HFF-Myc (cell line): ENCODE results near the gene TBC1D8.

ENCODE experiments used
- DNase-seq: peaks from one replicate; pipeline ENCODE4 v3.0.0-alpha.2; 2011; ENCODE audit warnings: low read depth; ENCODE audit errors: extremely low read depth
- H3K4me3 ChIP-seq: replicated peaks from 2 replicates; pipeline ENCODE4 v1.5.1; 2011; ENCODE audit warnings: low read depth, mild to moderate bottlenecking, control low read depth, low read length
- TF ChIP-seq, protein P1 (sequence below): IDR thresholded peaks from 2 replicates; pipeline ENCODE4 v1.5.1; 2012; ENCODE audit warnings: mild to moderate bottlenecking, low read depth, low read length, control low read depth; ENCODE audit errors: missing control alignments

Gene TBC1D8

DNA sequence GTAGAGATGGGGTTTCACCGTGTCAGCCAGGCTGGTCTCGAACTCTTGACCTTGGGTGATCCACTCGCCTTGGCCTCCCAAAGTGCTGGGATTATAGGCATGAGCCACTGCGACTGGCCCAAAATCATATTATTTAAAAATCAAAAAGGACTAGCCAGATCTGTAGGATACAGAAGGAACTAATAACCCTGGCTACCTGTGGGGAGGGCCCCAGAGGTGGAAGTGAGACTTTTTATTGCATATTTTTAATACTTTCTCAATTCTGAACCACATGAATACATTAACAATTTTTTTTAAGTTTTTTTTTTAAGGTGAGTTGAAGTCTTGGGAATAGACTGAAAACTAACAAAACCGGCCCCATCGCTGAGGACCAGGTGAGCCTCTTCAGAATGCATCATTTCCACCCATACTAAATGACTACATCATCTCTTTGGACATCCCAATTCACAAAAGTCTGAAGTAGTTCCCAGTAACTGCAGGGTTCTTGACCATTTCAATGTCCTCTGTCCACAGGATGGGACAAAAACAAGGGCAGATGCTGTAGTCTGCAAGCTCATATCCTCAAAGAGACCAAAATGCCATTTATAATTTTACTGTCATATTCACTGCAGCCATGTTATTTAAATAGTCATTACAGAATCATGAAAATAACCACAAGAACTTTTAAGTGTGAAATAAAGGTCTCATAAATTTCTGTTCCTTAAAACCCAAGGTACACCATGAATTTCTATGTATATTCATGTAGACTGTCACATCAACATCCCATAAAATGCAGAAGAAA lies 127.7 kb downstream of the TBC1D8 start:
- TF ChIP-seq, protein P1, sequence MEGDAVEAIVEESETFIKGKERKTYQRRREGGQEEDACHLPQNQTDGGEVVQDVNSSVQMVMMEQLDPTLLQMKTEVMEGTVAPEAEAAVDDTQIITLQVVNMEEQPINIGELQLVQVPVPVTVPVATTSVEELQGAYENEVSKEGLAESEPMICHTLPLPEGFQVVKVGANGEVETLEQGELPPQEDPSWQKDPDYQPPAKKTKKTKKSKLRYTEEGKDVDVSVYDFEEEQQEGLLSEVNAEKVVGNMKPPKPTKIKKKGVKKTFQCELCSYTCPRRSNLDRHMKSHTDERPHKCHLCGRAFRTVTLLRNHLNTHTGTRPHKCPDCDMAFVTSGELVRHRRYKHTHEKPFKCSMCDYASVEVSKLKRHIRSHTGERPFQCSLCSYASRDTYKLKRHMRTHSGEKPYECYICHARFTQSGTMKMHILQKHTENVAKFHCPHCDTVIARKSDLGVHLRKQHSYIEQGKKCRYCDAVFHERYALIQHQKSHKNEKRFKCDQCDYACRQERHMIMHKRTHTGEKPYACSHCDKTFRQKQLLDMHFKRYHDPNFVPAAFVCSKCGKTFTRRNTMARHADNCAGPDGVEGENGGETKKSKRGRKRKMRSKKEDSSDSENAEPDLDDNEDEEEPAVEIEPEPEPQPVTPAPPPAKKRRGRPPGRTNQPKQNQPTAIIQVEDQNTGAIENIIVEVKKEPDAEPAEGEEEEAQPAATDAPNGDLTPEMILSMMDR: no peak
- no peak overlapping the region for H3K4me3 ChIP-seq
- no peak for DNase-seq

DNA sequence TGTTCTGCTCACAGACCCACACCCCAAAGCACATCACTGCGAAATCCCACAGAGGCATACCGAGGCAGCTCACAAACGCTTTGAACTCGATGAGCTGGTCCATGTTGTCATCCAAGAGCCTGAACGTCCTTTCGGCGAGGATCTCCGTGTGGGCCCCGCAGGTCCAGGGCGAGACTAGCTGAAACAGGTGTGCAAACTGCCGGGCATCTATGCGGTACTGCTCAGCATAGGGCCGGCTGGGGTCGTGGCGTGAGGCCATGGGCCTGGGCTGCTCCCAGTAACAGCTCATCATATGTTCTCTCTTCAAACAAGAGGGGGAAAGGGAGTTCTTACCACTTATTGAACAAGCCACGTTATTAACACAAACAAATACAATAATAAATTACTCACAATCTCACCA lies 129.0 kb downstream of the TBC1D8 start:
- DNase-seq: no peak
- TF ChIP-seq, protein P1: no peak
- H3K4me3 ChIP-seq: no peak overlapping the region

DNA sequence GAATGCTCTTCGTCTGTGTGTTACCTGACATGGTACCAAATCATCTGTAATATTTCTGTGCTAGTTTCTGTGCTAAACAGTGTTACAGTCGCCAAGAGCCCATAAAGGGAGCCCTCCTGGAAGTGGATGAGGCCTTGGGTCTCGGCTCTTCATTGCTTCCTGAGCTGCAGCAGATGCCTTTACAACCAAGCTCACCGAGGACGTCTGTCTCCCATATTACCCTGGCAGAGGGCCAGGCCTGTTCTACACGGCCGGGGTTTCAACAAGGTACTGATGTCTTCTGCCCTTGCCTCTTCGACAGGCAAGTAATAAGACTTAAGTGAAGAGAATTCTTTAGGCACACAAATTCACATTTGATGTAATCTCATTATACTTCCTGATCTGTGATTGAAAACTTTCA lies 132.2 kb downstream of the TBC1D8 start:
- TF ChIP-seq, protein P1: no peak
- H3K4me3 ChIP-seq: no peak overlapping the region
- DNase-seq: no peak

DNA sequence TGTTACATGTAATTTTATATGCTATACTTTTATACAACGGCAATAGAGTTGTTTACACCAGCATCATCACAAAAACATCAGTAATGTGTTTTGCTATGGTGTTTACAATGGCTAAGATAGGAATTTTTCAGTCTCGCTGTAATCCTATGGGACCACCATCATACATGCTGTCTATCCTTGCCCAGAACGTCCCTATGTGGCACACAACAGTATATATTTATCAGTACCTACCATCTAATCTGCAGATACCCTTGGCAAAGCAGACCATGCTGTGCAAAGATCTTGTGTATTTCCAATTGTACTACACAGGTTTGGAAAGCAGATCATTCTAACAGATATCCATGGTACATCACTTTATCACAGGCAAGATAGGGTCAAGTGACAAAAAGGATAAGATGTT lies 133.8 kb downstream of the TBC1D8 start:
- no peak for DNase-seq
- TF ChIP-seq, protein P1: no peak
- no peak overlapping the region for H3K4me3 ChIP-seq

DNA sequence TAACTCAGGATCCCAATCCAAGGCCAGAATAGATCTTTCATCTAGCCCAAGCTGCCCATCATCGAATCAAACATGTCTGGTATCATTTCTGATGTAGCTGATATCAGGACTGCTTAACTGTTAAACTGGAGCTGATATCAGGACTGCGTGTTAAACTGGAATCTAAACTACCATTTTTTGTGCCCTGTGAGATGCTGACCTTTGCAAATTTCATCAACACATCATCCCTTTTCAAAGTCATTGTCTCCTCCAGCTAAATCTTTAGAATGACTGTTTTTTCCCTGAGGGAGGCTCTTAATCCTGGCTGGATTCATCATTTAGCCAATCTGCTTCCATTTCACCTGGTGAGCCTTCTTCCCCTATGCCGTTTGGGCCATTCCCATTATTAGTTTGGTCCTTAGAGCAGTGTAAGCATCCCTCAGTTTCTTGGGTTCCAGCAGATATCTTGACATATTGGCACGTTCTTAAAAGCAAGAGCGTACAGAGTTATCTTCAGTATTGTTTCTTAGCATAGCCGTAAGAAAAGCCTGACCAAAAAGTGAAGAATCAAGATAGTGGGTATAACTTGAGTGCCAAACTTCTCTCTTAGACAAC lies 136.8 kb downstream of the TBC1D8 start:
- no peak for DNase-seq
- H3K4me3 ChIP-seq: no peak overlapping the region
- TF ChIP-seq, protein P1: no peak

DNA sequence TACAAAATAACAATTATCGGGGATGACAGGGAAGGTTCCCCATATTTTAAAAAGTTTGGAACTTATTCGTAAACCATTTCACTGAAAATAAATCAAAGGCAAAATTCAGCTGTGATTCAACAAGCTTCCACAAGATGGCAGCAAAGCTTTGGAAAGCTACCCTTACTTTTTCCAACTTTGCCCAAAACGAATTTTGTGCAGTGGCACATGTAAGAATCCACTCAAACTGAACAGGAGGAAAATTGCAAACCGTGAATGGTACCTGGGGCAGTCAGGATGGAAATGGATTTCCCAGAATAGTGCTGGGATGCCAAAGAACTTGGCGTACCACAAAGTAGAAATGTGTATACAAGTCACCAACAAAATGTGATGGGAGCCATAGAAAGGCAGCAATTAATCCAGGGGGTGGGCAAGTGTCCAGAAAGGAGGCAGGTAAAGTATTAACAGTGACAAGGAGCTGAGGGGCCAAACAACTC lies 138.4 kb downstream of the TBC1D8 start:
- H3K4me3 ChIP-seq: no peak overlapping the region
- TF ChIP-seq, protein P1: peak; percentile 65
- no peak for DNase-seq
